GM21786 (cell line): Measurements from ENCODE around the gene SOX30.

Experiments used
- ATAC-seq: cut with Tn5 transposase; IDR thresholded peaks from one replicate; pipeline ENCODE4 v1.9.1; 2021; ENCODE audit not compliant: unreplicated experiment

SOX30 gene

DNA sequence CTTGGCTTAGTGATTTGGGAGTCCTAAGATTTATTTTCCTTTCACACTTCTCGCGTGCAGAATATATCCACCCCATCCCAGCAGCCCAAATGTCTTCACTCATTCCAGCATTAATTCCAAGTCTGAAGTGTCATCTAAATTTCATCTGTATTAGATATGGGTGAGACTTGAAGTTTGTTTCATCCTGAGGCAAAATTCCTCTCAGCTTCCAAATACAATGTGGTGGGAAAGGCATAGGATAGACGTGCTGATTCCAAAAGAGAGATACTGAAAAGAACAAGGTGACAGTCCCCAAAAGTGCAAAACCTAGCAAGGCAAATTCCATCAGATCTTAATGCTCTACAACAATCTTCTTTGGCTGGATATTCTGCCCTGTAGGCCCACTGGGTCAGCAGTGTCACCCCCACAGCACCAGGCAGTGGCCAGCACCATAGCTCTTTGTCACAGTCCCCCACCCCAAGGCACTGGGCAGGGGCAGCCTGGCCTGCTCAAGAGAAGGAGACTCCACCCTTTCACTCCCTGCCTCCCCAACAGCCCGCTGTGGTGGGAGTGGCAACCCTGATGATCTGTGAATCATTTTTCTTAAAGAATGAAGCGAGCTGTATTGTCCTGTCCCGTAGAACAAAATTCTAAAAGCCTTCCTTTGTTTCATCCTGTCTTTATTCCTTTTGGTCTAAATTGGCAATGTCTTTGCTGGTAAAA lies 74.0 kb downstream of the SOX30 start:
- no peak for ATAC-seq

DNA sequence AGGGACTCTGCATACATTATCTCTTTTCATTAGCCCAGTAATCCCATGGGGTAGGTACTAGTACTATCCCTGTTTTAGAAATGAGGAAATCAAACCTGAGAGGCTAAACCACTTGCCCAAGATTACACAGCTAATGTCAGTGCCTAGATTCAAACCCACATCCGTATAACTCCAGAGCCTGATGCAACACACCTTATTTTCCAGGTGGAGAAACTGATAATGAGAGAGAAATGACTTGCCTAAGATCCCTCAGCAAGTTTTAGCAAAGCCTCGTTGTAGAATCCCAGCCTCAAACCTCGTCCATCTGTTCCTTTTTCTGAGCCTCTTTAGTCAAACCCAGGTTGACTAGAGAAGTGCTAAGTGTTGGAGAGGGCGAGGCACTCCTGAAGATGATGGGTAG lies 75.6 kb downstream of the SOX30 start:
- ATAC-seq, result no peak
